GM12864 (cell line): ENCODE results near the gene KRT13.

Source experiments
- DNase-seq: peaks from one replicate; pipeline ENCODE4 v3.0.0-alpha.2; 2011; ENCODE audit warnings: low read depth
- H3K4me3 ChIP-seq: 2 replicates; pipeline ENCODE4 v1.5.1; 2011; ENCODE audit warnings: mild to moderate bottlenecking, low read depth, low read length, control low read depth
- CTCF ChIP-seq: IDR thresholded peaks from 2 replicates; pipeline ENCODE4 v1.5.1; 2011; ENCODE audit warnings: low read depth, mild to moderate bottlenecking, moderate library complexity, low read length, control low read depth, inconsistent platforms; ENCODE audit errors: missing control alignments

KRT13 gene

GRCh38 chr17:41462705-41463104 lies 42.7 kb downstream of the KRT13 start:
- no peak for DNase-seq
- no peak overlapping the region for H3K4me3 ChIP-seq
- no peak for TF ChIP-seq CTCF

GRCh38 chr17:41457676-41458075 lies 47.7 kb downstream of the KRT13 start:
- H3K4me3 ChIP-seq, result no peak overlapping the region
- no peak for TF ChIP-seq CTCF
- no peak for DNase-seq

- no peak for TF ChIP-seq CTCF
- DNase-seq, result no peak
- H3K4me3 ChIP-seq, result no peak overlapping the region
Measured at GRCh38 chr17:41456204-41456603, 49.2 kb downstream of the KRT13 start.

- H3K4me3 ChIP-seq, result no peak overlapping the region
- no peak for DNase-seq
- TF ChIP-seq CTCF, result no peak
Measured at GRCh38 chr17:41455236-41455635, 50.2 kb downstream of the KRT13 start.

- no peak for TF ChIP-seq CTCF
- no peak for DNase-seq
- H3K4me3 ChIP-seq, result no peak overlapping the region
Measured at GRCh38 chr17:41453066-41453465, 52.3 kb downstream of the KRT13 start.

- no peak for TF ChIP-seq CTCF
- H3K4me3 ChIP-seq, result no peak overlapping the region
- no peak for DNase-seq
Measured at GRCh38 chr17:41452281-41452680, 53.1 kb downstream of the KRT13 start.

GRCh38 chr17:41451154-41451728 lies 54.2 kb downstream of the KRT13 start:
- H3K4me3 ChIP-seq, result no peak overlapping the region
- DNase-seq, result no peak
- no peak for TF ChIP-seq CTCF
